Stimulated activated CD8-positive, alpha-beta memory T cell treated with anti-CD3 and anti-CD28 coated beads, Interleukin-2, amount 100 ng/mL, for 48 hours (primary cell): ENCODE data around the gene IFITM1.
"Not testable (repeated sequence)": the region's sequence is repeated elsewhere in the genome, so short reads cannot be mapped to it uniquely, and the experiment has no call there.

Experiments
- DNase-seq, 2 donors: peaks; one replicate each; pipeline ENCODE4 v3.0.0-alpha.2; 2020; ENCODE audit warnings: low read depth in 2 of 2

The IFITM1 gene

DNA sequence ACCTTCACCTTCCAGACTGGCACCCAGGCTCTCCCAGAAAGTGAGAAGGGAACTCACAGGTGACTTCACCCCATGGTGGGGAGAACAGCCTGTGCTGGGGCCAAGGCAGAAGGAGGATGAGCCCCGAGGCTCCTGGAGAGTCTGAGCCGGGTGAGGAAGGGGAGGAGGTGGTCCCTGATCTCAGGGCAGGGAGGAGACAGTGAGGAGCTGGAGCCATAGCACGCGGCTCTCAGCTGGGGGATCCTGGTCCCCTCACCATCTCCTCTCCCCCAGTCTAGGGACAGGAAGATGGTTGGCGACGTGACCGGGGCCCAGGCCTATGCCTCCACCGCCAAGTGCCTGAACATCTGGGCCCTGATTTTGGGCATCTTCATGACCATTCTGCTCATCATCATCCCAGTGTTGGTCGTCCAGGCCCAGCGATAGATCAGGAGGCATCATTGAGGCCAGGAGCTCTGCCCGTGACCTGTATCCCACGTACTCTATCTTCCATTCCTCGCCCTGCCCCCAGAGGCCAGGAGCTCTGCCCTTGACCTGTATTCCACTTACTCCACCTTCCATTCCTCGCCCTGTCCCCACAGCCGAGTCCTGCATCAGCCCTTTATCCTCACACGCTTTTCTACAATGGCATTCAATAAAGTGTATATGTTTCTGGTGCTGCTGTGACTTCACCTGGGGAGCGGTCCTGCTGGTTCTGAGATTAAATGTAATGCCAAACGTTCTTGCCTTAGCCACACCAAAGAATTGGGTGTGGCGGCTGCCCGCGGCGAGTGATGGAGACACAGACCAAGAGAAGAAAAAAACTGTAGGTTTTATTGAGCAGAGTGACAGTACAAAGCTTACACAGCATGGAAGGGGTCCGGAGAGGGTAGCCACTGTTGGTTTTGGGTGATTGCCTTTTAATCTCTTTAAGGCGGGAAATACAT is 4.8 kb upstream of the IFITM1 start:
- DNase-seq = not testable (repeated sequence)

DNA sequence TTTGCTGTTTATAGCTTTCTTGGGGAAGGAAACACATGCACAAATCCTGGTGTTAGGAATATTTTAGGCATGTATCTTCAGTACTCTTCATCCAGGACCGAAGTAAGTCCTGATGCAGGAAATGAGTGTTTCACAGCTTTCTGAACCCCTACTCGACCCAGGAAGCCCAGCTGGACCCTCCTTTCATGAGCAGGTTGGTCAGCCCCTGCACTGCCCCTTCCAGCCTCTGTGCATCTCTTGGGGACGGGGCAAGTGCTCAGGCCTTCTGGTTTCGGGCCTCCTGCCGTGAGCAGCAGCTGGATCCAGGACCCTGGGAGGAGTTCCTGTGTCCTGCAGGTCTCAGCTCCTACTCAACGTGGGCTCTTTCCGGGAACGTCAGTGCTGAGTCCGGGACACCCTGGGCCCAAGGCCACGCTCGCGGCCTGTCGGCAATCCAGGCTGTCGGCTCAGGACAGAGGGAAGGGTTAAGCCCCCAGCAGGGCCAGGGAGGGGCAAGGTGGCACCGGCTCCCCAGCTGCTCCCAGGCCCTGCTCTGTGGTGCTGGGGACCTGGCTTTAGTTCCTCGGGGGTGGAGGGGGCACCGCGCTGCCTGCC is 3.8 kb upstream of the IFITM1 start:
- not testable (repeated sequence) for DNase-seq

DNA sequence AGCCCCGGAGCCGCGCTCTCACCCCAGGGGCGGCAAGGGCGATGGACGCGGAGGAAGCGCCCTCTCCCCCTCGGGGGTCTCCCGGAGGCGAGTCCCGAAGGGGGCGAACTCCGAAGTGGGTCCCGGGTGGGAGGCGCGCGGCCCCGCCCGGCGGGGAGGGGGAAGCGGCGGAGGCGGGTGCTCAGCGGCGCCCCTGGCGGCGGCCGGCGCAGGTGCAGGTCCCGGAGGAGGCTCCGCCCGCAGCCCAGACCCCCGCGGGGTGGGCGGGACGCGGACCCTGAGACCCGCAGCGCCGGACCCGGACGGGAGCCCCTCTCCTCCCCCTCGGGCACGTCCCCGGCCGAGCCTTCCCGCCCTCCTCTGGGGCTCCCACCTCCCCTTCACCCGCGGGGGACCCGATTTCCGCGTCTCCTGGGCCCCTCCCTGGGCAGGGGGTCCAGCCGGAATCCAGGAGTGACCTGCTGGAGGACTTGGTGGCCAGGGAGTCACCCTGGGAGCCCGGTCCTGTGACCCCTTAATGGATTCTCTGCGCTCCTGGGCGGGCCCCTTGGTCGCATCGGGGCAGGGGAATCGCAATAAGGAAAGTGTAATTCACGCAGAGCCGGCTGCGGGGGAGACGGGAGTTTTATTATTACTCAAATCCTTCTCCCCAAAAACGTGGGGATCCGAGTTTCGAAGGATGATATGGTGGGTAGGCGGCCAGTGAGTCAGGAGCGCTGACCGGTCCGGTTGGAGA is 2.7 kb upstream of the IFITM1 start:
- not testable (repeated sequence) for DNase-seq

DNA sequence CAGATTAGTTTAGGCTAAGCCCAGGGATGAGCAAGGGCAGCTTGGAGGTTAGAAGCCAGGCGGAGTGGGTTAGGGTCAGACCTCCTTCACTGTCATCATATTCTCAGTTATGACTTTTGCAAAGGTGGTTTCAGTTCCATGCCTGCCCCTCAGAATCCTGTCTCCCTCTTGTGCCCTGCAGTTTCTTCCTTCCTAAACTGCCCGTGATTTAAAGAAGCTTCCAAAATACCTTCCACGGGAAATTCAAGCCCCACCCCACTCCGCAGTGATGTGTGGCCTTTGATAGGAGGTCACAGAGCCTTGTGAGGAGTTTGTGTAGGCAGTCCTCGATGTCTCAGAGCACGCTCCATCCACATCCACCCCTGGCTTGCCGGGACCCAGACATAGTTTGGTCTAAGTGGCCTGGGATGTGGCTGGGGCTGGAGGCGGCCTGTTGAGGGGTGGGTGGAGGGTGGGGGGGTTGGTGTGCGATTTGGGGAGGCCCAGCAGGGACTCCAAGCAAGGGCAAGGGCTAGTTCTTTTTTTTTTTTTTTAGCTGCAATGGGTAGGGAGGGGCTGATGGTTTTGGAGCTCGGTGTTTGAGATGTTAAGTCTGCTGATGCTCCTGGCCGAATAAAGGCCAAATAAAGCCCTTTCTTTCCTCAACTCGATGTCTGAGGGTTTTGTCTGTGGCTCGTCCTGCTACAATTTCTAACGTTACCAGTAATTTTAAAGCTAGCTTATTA is 1.6 kb upstream of the IFITM1 start:
- no peak for DNase-seq

DNA sequence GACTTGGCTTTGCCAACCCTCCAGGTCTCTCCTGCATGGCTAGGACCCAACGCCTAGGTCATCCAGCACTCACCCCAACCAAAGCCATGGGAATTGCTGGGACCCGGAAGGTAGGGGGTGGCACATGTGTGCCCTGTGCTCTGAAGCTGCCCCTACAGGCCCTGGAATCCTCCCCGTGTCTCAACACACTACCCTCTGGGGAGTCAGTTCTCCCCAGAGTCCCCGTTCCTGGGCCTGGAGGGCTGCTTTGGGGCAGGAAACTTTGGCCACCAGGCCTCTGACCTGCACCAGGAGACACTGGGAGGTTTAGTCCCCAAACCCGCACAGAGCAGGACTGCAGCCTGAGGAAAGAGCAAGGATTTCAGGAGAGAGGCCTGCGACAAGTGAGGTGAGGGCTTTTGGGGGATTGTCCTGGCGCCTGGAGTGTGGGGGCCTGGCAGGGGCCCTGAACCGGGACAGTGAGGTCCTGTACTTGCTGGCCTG is 495 bp upstream of the IFITM1 start:
- no peak for DNase-seq

DNA sequence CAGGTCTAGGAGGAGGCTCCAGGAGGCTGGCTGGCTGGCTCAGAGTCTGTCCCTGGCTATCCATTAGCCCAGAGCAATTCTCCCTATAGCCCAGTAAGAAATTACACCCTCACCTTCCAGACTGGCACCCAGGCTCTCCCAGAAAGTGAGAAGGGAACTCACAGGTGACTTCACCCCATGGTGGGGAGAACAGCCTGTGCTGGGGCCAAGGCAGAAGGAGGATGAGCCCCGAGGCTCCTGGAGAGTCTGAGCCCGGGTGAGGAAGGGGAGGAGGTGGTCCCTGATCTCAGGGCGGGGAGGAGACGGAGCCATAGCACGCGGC is 675 bp downstream of the IFITM1 start:
- not testable (repeated sequence) for DNase-seq

DNA sequence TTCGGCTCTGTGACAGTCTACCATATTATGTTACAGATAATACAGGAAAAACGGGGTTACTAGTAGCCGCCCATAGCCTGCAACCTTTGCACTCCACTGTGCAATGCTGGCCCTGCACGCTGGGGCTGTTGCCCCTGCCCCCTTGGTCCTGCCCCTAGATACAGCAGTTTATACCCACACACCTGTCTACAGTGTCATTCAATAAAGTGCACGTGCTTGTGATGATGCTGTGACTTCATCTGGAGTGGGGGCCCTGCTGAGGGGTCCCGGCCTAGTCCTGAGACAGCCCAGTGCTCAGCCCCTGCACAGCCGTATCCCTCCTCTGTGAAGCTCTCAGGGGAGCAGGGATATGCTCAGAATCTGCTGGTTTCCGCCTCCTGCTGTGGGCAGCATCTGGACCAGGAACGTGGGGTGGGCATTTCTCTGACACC is 1.2 kb downstream of the IFITM1 start:
- DNase-seq = no peak

DNA sequence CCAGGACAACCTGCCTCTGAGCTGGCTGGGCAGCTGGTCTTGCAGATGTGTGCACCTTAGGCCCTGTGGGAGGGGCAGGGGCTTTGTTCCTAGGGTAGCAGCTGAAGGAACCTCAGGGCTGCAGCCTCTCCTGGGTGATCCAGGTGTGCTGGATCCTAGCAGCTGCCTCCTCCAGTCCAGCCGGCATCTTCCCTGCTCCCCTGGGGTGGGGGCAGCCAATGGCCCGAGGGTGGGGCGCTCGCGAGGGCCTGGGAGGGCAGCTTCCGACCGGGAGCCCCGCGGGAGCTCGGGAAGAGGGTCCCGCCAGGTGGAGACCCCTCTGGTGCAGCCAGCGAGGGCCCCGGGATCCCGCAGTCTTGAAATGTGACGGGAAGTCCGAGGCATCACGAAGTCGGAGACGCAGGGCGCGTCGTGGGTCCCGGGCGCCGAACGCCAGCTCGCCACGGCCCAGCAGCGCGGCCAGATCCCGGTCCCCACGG is 1.7 kb downstream of the IFITM1 start:
- no peak for DNase-seq

DNA sequence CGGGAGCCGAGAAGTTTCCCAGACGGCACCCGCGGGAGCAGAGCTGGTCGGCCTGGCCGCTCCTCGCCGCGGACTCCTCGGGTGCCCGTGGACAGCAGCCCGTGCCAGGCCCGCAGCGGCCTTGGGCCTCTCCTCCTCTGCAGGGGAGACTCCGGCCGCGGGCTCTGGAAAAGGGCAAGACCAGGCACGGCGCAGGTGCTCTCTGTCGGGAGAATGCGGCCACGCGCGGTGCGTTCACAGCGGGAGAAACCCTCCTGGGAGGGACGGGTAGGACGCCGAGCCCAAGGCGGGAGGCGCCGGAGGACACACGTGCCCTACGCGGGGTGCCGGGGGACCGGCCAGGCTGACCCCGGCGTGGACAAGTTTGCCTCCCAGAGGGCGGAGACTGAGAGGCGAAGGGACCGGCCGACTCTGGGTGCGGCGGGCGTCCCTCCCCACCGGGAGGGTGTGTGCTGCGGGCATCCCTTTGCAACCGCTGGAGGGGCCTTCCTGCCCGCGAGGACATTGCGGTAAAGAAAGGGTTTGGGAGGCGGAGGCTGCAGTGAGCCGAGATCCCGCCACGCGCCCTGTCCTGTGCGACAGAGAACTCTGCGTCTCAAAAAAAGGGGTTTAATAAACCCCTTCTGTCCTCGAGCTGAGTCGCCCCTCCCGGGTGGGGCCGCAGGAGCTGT is 2.3 kb downstream of the IFITM1 start:
- DNase-seq = no peak

DNA sequence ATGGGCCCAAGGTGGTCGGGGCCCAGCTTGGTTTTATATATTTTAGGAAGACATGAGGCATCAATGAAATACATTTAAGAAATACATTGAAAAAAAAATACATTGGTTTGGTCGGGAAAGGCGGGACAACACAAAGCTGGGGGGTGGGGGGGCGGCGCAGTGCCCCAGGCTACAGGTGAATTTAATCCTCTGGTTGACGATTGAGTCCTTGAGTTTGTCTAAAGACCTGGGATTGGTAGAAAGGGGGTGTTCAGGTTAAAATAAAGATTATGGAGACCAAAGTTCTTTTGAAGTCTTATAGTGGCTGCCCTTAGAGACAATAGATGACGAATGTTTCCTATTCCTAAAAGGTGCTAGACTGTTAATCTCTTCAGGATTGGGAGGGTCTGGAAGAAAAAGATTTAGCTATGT is 3.1 kb downstream of the IFITM1 start:
- DNase-seq = no peak

DNA sequence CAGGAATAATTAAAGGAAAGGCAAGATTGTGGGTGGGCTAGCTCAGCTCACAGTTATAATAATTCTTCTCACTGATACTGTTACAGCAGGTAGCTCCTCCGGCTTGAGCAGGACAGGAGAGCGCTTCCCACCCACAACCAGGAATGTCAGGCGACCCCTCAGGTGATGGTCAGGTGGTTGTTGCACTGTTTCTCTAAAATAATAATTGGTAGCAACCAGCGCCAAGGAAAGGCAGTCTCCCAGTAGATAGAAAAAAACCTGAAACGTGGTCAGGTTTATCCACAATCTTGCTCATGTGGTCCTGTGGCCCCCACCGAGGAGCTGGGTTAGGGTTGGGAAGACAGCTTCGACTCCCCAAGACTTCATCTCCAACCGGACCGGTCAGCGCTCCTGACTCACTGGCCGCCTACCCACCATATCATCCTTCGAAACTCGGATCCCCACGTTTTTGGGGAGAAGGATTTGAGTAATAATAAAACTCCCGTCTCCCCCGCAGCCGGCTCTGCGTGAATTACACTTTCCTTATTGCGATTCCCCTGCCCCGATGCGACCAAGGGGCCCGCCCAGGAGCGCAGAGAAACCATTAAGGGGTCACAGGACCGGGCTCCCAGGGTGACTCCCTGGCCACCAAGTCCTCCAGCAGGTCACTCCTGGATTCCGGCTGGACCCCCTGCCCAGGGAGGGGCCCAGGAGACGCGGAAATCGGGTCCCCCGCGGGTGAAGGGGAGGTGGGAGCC is 4.0 kb downstream of the IFITM1 start:
- DNase-seq = not testable (repeated sequence)

DNA sequence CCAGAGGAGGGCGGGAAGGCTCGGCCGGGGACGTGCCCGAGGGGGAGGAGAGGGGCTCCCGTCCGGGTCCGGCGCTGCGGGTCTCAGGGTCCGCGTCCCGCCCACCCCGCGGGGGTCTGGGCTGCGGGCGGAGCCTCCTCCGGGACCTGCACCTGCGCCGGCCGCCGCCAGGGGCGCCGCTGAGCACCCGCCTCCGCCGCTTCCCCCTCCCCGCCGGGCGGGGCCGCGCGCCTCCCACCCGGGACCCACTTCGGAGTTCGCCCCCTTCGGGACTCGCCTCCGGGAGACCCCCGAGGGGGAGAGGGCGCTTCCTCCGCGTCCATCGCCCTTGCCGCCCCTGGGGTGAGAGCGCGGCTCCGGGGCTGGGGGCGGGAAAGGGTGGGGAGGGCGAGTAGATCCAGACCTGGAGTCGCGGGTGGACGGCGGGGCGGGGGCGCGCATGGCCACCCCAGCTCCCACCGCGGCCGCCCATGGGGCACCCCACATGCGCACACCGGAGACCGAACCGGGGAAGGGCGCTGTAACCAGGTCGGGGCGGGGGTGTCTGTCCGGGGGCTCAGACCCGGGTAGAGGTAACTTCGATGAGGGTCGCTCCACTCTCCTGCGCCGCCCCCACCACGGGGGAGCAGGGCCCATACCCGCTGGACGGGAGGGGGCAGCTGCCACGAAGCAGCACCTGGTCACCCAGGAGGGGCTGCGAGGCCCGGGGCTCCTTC is 4.7 kb downstream of the IFITM1 start:
- DNase-seq = not testable (repeated sequence)

DNA sequence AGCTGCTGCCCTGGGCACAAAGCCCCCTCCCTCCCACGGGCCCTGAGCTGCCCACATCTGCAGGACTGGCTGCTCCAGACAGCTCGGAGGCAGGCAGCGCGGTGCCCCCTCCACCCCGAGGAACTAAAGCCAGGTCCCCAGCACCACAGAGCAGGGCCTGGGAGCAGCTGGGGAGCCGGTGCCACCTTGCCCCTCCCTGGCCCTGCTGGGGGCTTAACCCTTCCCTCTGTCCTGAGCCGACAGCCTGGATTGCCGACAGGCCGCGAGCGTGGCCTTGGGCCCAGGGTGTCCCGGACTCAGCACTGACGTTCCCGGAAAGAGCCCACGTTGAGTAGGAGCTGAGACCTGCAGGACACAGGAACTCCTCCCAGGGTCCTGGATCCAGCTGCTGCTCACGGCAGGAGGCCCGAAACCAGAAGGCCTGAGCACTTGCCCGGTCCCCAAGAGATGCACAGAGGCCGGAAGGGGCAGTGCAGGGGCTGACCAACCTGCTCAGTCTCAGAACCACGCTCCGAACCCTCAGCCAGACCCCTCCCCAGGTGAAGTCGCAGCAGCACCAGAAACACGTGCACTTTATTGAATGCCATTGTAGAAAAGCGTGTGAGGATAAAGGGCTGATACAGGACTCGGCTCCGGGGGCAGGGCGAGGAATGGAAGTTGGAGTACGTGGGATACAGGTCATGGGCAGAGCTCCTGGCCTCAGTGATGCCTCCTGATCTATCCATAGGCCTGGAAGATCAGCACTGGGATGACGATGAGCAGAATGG is 5.5 kb downstream of the IFITM1 start:
- DNase-seq = not testable (repeated sequence)

DNA sequence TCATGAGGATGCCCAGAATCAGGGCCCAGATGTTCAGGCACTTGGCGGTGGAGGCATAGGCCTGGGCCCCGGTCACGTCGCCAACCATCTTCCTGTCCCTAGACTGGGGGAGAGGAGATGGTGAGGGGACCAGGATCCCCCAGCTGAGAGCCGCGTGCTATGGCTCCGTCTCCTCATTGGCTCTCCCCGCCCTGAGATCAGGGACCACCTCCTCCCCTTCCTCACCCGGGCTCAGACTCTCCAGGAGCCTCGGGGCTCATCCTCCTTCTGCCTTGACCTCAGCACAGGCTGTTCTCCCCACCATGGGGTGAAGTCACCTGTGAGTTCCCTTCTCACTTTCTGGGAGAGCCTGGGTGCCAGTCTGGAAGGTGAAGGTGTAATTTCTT is 6.0 kb downstream of the IFITM1 start:
- not testable (repeated sequence) for DNase-seq

DNA sequence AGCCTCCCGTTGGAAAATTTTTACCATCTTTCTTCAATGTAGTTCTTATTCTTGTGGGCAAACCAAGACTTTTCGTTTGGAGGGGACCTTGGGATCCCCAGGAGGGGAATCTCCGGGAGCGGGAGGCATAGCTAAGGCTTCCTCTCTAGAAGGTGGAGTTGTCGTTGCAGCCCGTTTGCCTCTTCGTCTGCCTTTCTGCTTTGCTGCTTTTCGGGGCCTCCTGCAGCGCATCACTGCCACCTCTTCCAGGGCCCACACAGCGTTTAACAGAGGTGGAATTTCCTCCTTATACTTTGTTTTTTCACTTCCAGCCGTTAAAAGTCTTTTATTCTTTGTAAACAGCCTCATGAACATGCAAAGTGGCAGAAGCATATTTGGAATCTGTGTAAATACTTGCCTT is 10.3 kb downstream of the IFITM1 start:
- DNase-seq = no peak

DNA sequence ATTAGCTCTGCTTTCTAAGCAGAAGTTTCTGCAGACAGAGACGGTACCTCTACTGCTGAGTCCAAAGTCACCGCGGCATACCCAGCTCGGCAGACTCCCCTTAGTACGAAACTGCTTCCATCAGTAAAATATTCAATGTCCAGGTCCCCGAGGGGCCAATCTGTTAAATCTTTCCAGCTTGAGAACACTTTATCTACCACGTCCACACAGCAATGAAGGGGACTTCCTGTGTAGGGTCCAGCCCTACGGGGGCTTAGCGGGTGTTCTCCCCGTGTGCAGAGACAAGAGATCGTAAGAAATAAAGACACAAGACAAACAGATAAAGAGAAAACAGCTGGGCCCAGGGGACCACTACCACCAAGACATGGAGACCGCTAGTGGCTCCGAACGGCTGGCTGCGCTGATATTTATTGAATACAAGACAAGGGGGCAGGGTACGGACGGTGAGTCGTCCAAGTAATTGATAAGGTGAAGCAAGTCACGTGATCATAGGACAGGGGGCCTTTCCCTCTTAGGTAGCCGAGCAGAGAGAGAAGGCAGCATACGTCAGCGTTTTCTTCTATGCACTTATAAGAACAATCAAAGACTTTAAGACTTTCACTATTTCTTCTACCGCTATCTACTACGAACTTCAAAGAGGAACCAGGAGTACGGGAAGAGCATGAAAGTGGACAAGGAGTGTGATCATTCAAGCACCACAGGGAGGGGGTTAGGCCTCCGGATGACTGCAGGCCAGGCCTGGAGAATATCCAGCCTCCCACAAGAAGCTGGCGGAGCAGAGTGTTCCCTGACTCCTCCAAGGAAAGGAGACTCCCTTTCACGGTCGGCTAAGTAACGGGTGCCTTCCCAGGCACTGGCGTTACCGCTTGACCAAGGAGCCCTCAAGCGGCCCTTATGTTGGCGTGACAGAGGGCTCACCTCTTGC is 11.0 kb downstream of the IFITM1 start:
- DNase-seq = not testable (repeated sequence)

DNA sequence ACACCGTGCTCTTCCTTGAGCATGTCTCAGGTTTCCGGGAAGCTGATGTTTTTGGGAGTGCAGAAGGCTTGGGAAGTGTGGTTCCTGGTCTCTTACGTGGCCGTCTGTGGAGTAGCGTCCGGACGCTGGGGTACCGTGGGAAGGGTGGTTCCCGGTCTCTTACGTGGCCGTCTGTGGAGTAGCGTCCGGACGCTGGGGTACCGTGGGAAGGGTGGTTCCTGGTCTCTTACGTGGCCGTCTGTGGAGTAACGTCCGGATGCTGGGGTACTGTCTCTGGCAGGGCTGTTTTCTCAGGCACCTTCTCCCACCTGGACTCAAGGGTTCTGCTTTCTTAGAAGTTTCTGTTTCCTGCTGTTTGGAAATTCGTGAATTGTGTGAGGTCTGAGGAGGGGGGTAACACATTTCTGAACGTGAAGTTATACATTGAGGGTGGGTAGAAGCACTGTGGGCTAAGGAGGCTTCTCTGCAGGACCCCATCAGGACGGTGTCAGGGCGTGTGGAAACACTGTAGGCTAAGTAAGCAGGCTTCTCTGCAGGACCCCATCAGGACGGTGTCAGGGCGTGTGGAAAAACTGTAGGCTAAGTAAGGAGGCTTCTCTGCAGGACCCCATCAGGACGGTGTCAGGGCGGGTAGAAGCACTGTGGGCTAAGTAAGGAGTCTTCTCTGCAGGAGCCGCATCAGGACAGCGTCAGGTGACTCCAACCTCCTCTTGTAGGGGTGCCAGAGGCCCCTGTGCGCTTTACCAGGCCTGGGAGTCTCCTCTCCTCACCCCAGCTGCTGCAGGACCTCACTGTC is 12.2 kb downstream of the IFITM1 start:
- no peak for DNase-seq
